Ascending aorta (tissue), 2 donors: ENCODE data around the gene GSDMA. TPM values are rescaled to one million over a fixed set of nuclear protein-coding genes. Genes with fewer than 3 reads are reported as not detected.
A peak's percentile ranks its signal among the peaks of the same experiment; 100 is the strongest.

ENCODE experiments used
- DNase-seq, 2 donors: peaks; one replicate each; pipeline ENCODE4 v3.0.0-alpha.2; 2019; ENCODE audit warnings: low spot score in 2 of 2
- H3K27ac ChIP-seq, 2 donors: fragments of 200-600 bp; sonication (generic); one replicate each; pipeline ENCODE4 v1.5.1; 2016 to 2017; ENCODE audit warnings: mild to moderate bottlenecking in 1 of 2
- H3K27me3 ChIP-seq: fragments of 200-600 bp; sonication (generic); one replicate; pipeline ENCODE4 v1.5.1; 2017
- H3K36me3 ChIP-seq, 2 donors: fragments of 200-600 bp; sonication (generic); one replicate each; pipeline ENCODE4 v1.5.1; 2016
- H3K4me1 ChIP-seq, 2 donors: fragments of 200-600 bp; sonication (generic); one replicate each; pipeline ENCODE4 v1.5.1; 2016 to 2017; ENCODE audit warnings: mild to moderate bottlenecking in 1 of 2
- H3K4me3 ChIP-seq, 2 donors: fragments of 200-600 bp; sonication (generic); one replicate each; pipeline ENCODE4 v1.5.1; 2016 to 2017; ENCODE audit warnings: mild to moderate bottlenecking in 1 of 2
- H3K9me3 ChIP-seq, 2 donors: fragments of 200-600 bp; sonication (generic); one replicate each; pipeline ENCODE4 v1.5.1; 2016
- intact Hi-C: fragments of 100-400 bp; cut with DNase I; formaldehyde crosslinking; loops from one replicate; pipeline ENCODE4 v1.15.1; 2023
- total RNA-seq: library from RNA; depleted of rRNA; stranded (reverse); fragments of >200 nt; gene quantifications from one replicate; pipeline ENCODE4 v1.1.0, GENCODE V29; 2016
- TF ChIP-seq, protein P1 (sequence below), 3 experiments: fragments of 200-600 bp in 2 of 3; fragments of 450-650 bp in 1 of 3; sonication (generic) in 2 of 3; IDR thresholded peaks; one replicate each; pipeline ENCODE4 v1.5.1; 2016 to 2019; ENCODE audit warnings: antibody characterized with exemption in 3 of 3, mild to moderate bottlenecking in 1 of 3, moderate library complexity in 1 of 3

GSDMA gene
- total RNA-seq, 1 donor from 2014 or later: not detected

DNA sequence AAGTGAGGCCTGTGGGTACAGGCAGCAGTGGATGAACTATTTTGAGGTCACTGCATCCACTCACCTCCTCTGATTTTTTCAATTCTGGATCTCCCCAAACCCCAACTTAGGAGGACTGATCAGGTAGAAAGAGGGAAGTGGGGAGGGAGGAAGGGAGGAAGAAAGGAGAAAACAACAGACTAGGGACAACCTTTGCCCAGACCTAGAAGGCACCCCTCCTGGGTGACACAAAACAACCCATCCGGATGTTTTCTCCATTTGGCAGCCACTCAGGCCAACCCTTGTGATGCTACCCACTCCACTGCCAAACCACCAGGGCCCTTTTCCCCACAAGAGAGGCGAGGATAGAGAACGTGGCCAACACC, 38.1 kb upstream of the GSDMA start:
- Histone ChIP-seq H3K27me3 (no peaks in the 10 kb centered on the region), H3K4me1 (peaks cover 14 to 28% of the 10 kb centered on the region in 2 donors), H3K27ac (no peak overlapping the region), H3K4me3 (no peak overlapping the region), H3K9me3 (no peaks in the 10 kb centered on the region), H3K36me3 (peaks cover 40 to 41% of the 10 kb centered on the region in 2 donors)
- intact Hi-C loops: loop anchor here (5.0 to 10.0 kb wide), 3 partner anchors 200 to 1057 kb away; partner anchors contain the start of gene PLXDC1
- no peak for DNase-seq
- TF ChIP-seq, protein P1, sequence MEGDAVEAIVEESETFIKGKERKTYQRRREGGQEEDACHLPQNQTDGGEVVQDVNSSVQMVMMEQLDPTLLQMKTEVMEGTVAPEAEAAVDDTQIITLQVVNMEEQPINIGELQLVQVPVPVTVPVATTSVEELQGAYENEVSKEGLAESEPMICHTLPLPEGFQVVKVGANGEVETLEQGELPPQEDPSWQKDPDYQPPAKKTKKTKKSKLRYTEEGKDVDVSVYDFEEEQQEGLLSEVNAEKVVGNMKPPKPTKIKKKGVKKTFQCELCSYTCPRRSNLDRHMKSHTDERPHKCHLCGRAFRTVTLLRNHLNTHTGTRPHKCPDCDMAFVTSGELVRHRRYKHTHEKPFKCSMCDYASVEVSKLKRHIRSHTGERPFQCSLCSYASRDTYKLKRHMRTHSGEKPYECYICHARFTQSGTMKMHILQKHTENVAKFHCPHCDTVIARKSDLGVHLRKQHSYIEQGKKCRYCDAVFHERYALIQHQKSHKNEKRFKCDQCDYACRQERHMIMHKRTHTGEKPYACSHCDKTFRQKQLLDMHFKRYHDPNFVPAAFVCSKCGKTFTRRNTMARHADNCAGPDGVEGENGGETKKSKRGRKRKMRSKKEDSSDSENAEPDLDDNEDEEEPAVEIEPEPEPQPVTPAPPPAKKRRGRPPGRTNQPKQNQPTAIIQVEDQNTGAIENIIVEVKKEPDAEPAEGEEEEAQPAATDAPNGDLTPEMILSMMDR (IDR thresholded peaks at IDR 0.05): no peak

DNA sequence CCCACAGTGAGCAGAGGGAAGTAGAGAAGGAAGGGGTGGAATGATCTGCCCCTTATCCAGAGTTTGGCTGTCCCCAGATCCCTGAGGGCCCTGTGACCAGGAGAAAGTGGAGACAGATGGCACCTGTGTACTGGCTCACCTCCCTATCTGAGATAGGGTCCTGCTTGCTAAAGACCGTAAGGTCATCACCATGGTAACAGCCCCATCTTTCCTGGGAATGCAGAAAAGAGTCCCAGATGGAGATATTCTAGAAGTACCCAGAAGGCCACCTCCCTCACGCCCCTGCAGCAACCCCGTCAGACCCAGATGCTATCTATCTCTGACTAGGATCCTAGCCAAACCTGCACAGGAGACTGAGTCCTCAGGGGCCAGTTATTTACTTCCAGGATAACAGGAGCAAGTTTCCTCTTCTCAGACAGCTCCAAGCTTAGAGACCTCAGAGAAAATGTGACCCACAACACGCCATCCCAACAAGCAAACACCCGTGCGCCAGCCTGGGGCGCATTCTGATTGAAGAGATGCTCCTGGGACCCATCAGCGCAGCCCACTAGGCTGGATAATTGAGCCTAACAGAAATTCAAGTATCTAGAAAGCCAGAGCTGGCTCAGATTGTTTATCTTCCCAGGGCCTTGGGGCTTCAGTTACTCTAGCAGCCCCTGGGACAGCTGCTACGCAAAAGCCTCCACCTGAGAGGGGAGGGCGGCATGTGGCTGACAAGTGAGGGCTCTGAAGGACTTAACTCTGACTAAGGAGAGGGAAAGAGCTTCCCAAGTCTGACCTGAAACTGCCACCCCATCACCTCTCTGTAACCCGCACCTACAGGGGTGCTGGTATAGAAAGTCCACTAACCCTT, 37.3 kb upstream of the GSDMA start:
- no peak for DNase-seq
- H3K27ac ChIP-seq: no peak overlapping the region
- TF ChIP-seq, protein P1 (IDR thresholded peaks at IDR 0.05): no peak
- H3K4me1 ChIP-seq: peaks cover 14 to 32% of the 10 kb centered on the region in 2 donors
- no peaks in the 10 kb centered on the region for H3K27me3 ChIP-seq
- no peaks in the 10 kb centered on the region for H3K9me3 ChIP-seq
- intact Hi-C loops: loop anchor here (5.0 to 10.0 kb wide), 3 partner anchors 201 to 1058 kb away; partner anchors contain the start of gene PLXDC1
- H3K36me3 ChIP-seq: peaks cover 34 to 36% of the 10 kb centered on the region in 2 donors
- H3K4me3 ChIP-seq: peak overlapping the region in 1 of 2 donors; percentile 95

DNA sequence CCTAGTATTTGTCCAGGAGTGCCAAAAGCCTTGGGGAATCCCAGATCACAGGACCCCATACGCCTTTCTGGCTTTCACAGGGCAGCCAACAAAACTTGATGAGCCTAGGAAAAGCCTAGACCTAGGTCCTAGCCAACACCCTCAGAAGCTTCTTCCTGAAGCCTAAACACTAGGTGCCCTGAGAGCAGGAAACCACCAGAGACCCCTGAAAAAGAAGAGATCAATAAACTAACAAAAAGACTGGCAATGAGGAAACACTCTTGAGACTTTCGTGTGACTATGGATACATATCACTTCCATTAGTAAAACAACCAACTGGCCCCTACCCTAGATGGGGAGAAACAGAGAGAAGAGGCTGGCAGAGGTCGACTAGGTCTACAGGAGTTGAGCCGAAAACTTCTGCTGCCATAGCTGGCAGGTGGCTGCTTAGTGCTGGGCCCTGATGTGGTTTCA, 36.6 kb upstream of the GSDMA start:
- no peak for DNase-seq
- intact Hi-C loops: loop anchor here (5.0 to 10.0 kb wide), 3 partner anchors 201 to 1059 kb away; partner anchors contain the start of gene PLXDC1
- no peaks in the 10 kb centered on the region for H3K9me3 ChIP-seq
- H3K27me3 ChIP-seq: no peaks in the 10 kb centered on the region
- TF ChIP-seq, protein P1 (IDR thresholded peaks at IDR 0.05): no peak
- peaks cover 29 to 30% of the 10 kb centered on the region in 2 donors for H3K36me3 ChIP-seq
- H3K4me3 ChIP-seq: peak overlapping the region; percentile 95 to 100
- H3K27ac ChIP-seq: peak overlapping the region in 1 of 2 donors; percentile 98
- peaks cover 14 to 32% of the 10 kb centered on the region in 2 donors for H3K4me1 ChIP-seq

DNA sequence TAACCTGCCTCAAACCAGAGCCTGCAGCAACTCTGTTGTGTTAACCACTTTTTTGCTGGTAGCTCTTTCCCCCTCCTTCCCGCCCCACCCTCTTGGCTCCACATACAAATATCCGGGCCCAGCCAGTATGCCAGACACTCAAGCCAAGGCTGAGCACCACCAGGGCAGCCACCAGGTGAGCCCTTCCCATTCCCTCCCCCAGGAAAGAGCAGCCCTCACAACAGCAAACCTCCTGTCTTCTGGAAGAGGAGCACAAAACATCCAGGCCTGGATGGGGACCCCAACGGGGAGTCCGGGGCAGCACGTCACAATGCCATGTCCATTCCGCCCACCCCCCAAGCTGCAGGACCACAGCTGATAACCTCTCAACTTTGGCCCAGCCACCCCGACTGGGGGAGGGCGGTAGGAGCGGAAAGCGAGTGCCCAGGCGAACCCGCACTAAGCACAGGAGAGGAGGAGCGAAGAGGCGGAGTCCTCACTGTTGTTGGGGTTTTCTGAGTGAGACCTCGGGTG, 36.2 kb upstream of the GSDMA start:
- intact Hi-C loops: loop anchor here (1.0 to 10.0 kb wide), 5 partner anchors 27 to 1059 kb away; partner anchors contain the start of genes PLXDC1 and PSMD3
- peaks cover 24 to 25% of the 10 kb centered on the region in 2 donors for H3K36me3 ChIP-seq
- H3K27me3 ChIP-seq: no peaks in the 10 kb centered on the region
- TF ChIP-seq, protein P1 (IDR thresholded peaks at IDR 0.05): no peak
- peak overlapping the region; percentile 95 to 100 for H3K4me3 ChIP-seq
- no peaks in the 10 kb centered on the region for H3K9me3 ChIP-seq
- H3K27ac ChIP-seq: peak overlapping the region; percentile 98 to 99
- DNase-seq: peak in 1 of 2 donors; percentile 75
- H3K4me1 ChIP-seq: peaks cover 14 to 32% of the 10 kb centered on the region in 2 donors

DNA sequence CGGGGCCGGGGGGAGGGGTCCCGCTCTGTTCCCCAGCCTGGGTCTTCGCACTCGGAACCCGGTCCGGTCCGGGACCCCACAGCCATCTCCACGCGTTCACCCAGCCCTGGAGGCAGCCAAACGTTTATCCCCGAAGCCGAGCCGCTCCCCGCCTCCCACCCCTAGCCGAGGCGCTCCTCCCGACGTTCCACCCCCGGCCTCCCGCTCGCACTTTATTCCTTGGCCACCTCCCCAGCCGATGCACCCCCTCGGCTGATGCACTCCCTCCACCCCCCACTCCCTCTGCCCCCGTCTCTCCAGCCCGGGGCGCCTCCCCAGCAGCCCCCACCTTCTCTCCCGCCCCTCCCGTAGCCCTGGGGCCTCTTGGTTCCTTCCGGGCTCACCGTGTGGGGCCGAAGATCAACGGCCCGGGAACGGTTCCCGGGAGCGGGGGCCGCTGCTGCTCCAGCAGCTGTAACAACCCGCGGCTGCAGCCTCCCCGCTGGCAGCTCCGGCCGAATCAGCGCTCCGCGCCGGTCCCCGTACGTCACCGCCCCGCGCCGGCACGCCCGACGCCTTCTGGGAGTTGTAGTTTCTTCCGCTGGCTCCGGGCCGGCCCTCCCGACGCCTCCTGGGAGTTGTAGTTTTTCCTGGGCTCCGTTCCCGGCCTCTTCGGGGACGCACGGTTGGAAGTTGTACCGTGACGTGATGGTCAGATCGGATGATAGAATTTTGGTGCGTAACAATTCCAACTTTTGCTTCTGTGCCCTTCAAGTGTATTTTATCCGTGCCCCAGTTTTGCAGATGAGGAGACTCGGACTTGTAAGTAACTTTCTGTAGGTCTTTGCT, 35.5 kb upstream of the GSDMA start, which contains the start of the genes LRRC3C and ORMDL3:
LRRC3C (plus strand) TSS at position 632 of the 828 bp plus-strand sequence. CDS start 13,792 bp downstream, outside the sequence.
ORMDL3 (minus strand) TSS at position 501 of the 828 bp plus-strand sequence. CDS start 3,398 bp downstream, outside the sequence.
- DNase-seq: peak; percentile 67 to 95
- peak within 1 kb of the TSS; percentile 98 to 99 for H3K27ac ChIP-seq
- no peaks in the 10 kb centered on the region for H3K9me3 ChIP-seq
- intact Hi-C loops: loop anchor here (1.0 to 10.0 kb wide), 5 partner anchors 26 to 1060 kb away; partner anchors contain the start of genes PLXDC1 and PSMD3
- TF ChIP-seq, protein P1 (IDR thresholded peaks at IDR 0.05): no peak
- H3K4me3 ChIP-seq: peak within 1 kb of the TSS; percentile 95 to 100
- H3K36me3 ChIP-seq: peaks cover 17 to 18% of the 10 kb centered on the region in 2 donors
- H3K4me1 ChIP-seq: peaks cover 14 to 32% of the 10 kb centered on the region in 2 donors
- H3K27me3 ChIP-seq: no peaks in the 10 kb centered on the region
